Esophagus squamous epithelium (tissue), 4 donors: ENCODE results near the gene PGBD5.

Source experiments
- CTCF ChIP-seq, 6 experiments: fragments of 450-650 bp in 4 of 6; fragments of 200-600 bp in 2 of 6; sonication (generic) in 2 of 6; IDR thresholded peaks; one replicate each; pipeline ENCODE4 v1.5.1; 2016 to 2019; ENCODE audit warnings: antibody characterized with exemption in 6 of 6, mild to moderate bottlenecking in 4 of 6, moderate library complexity in 4 of 6
- POLR2A ChIP-seq, 4 donors: fragments of 450-650 bp; IDR thresholded peaks; one replicate each; pipeline ENCODE4 v1.6.1; 2017; ENCODE audit warnings: antibody characterized with exemption in 4 of 4, mild to moderate bottlenecking in 4 of 4, moderate library complexity in 3 of 4

GRCh38 chr1:230458509-230458908 lies 32.4 kb upstream of the PGBD5 start:
- TF ChIP-seq CTCF (IDR thresholded peaks at IDR 0.05) (no peak), POLR2A (IDR thresholded peaks at IDR 0.05) (no peak)
